ENCODE data around the gene GNPDA2. TPM values are rescaled to one million over a fixed set of nuclear protein-coding genes. Genes with fewer than 3 reads are reported as not detected.

The GNPDA2 gene
- total RNA-seq (2022; extraction: Qiagen RNA extraction): 8.1 to 11.1 TPM (median 10.5 TPM) in 5 replicates

DNA sequence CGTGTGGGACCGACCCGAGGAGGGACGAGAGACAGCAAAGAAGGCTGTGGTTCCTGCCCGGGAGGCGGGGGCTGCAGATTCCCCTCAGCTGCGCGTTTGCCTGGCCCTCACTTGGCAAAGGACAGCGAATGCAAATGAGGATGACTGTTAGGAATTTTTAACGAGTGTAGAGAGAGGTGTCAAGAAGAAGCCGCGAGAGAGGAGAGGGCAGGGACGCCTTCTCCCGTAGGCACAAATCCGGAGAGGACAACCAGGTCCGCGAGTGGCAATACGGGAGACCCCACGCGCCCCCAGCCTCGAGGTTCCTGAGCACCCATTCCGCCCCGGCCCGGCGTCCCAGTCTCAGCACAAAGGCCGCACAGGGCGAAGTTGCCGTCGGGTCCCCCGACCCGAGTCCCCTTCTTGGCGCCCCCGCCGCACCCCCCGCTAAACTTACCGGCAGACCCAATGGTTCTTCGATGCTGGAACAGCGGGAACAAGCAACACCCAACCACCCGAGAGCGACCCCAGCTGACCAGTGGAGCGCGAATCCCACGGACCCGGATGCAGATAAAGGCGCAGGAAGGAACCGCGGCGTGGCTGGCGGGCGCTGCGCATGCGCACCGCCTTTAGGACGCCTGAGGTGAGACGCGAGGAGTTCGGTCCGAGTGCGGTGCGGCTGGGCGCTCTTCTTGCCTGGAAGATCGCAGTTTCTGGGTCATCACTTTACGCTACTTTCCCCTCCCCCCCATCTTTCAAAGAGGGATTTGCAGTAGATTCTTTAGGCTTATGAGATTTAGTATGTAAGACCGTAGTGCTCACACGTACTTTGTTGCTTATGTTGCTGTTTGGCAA is at the start of gene GNPDA2:
TSS of gene GNPDA2 (minus strand) at position 519 of the 834 bp plus-strand sequence. CDS start 4,349 bp downstream, outside the sequence.

DNA sequence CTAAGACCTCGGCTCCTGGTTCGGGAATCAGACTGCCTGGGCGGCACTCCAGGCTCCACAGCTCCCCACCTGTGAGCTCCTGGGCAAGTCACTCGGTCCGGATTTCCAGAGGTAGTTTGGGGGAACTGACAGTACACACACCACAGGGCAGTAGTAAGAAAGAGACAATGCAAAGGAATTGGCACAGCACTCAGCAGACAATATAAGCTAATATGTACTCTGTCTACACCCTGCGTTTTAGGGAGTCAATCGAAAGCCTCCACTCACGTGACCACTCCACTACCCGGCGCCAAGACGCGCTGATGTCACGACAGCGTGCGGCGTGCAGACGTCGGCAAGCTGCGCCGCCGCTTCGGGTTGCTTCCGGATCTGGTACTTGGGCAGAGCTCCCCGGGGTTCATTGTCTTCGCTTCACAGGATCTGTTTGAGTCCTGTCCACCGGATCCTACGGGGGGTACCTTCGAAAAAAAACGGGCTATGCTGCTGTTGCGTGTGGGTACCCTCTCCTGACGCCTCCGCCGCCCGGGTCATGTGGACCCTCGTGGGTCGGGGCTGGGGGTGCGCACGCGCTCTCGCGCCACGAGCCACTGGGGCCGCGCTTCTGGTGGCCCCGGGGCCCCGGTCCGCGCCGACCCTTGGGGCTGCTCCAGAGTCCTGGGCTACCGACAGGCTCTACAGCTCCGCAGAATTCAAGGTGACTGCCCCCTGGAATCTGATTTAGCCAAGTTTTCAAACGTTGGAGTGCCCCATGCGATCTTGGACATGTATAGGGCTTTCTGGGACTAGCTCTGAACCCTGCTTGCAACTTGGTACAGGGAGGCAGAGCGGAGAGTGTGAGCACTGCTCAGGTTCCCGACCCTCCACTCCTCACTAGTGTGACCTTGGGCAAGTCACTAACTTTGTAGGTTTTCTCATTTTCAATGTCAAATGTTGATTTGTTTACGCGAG is 48.0 kb downstream of the GNPDA2 start, which contains the start of gene GUF1:
TSS of gene GUF1 (plus strand) at position 327 of the 948 bp plus-strand sequence. CDS start at position 530, 203 bp downstream.

Other genes starting within 250 kb of the GNPDA2 start
- not detected in 5 replicates for gene YIPF7, start 74.9 kb downstream of the GNPDA2 start, total RNA-seq (2022; extraction: Qiagen RNA extraction)
- gene GUF1, start 48.1 kb downstream of the GNPDA2 start, total RNA-seq (2022; extraction: Qiagen RNA extraction): 8.2 to 11.2 TPM (median 10.4 TPM) in 5 replicates

Measured in A549 treated with dexamethasone at 1 μM for 4 hours (cell line).